KMS-11 (cell line): ENCODE results near the gene SUGCT.

Experiments
- H2AFZ ChIP-seq: fragments of 200-600 bp; sonication (generic); 2 replicates; pipeline ENCODE4 v1.6.1; 2016; ENCODE audit warnings: antibody characterized with exemption, mixed run types, low read depth
- H3K27ac ChIP-seq: fragments of 200-600 bp; sonication (generic); 2 replicates; pipeline ENCODE4 v1.6.1; 2016; ENCODE audit warnings: mild to moderate bottlenecking, mixed run types
- H3K27me3 ChIP-seq: fragments of 200-600 bp; sonication (generic); 2 replicates; pipeline ENCODE4 v1.6.1; 2017; ENCODE audit warnings: mild to moderate bottlenecking, low read depth, mixed run types, moderate library complexity; ENCODE audit not compliant: insufficient read depth
- H3K36me3 ChIP-seq: fragments of 200-600 bp; sonication (generic); 2 replicates; pipeline ENCODE4 v1.6.1; 2017; ENCODE audit warnings: mild to moderate bottlenecking, mixed run types; ENCODE audit not compliant: insufficient read depth
- H3K4me1 ChIP-seq: fragments of 200-600 bp; sonication (generic); 2 replicates; pipeline ENCODE4 v1.6.1; 2016; ENCODE audit warnings: mild to moderate bottlenecking, low read depth, mixed run types; ENCODE audit not compliant: poor library complexity, severe bottlenecking
- H3K4me2 ChIP-seq: fragments of 200-600 bp; sonication (generic); 2 replicates; pipeline ENCODE4 v1.7.0; 2016; ENCODE audit warnings: mild to moderate bottlenecking, mixed run types
- H3K4me3 ChIP-seq: fragments of 200-600 bp; sonication (generic); IDR thresholded peaks from 2 replicates; pipeline ENCODE4 v1.6.1; 2017; ENCODE audit warnings: low read depth, low read length, mixed read lengths; ENCODE audit not compliant: insufficient read depth
- H3K79me2 ChIP-seq: fragments of 200-600 bp; sonication (generic); 2 replicates; pipeline ENCODE4 v1.6.1; 2016; ENCODE audit warnings: low read depth, mixed run types; ENCODE audit not compliant: insufficient read depth
- H3K9ac ChIP-seq: fragments of 200-600 bp; sonication (generic); 2 replicates; pipeline ENCODE4 v1.6.1; 2016; ENCODE audit warnings: mild to moderate bottlenecking, mixed run types
- H4K20me1 ChIP-seq: fragments of 200-600 bp; sonication (generic); 2 replicates; pipeline ENCODE4 v1.6.1; 2016; ENCODE audit warnings: mild to moderate bottlenecking, mixed run types; ENCODE audit not compliant: insufficient read depth
- CTCF ChIP-seq: fragments of 200-600 bp; sonication (generic); conservative IDR thresholded peaks from 2 replicates; pipeline ENCODE4 v1.6.1; 2017; ENCODE audit warnings: low read depth, mild to moderate bottlenecking, antibody characterized with exemption, low read length, moderate library complexity, mixed read lengths

SUGCT gene

GRCh38 chr7:40885503-40885902 lies 750.7 kb downstream of the SUGCT start:
- no peak overlapping the region for H3K4me3 ChIP-seq
- H3K79me2 ChIP-seq, result no peaks in the 10 kb centered on the region
- H3K9ac ChIP-seq, result no peak overlapping the region
- no peaks in the 10 kb centered on the region for H3K36me3 ChIP-seq
- H3K27ac ChIP-seq, result no peak overlapping the region
- H3K4me2 ChIP-seq, result no peak overlapping the region
- no peaks in the 10 kb centered on the region for H4K20me1 ChIP-seq
- H3K27me3 ChIP-seq, result no peaks in the 10 kb centered on the region
- TF ChIP-seq CTCF, result no peak
- H2AFZ ChIP-seq, result no peak overlapping the region
- no peaks in the 10 kb centered on the region for H3K4me1 ChIP-seq

GRCh38 chr7:40887099-40887498 lies 752.3 kb downstream of the SUGCT start:
- H3K9ac ChIP-seq, result no peak overlapping the region
- H3K4me3 ChIP-seq, result no peak overlapping the region
- no peak for TF ChIP-seq CTCF
- H3K4me2 ChIP-seq, result no peak overlapping the region
- no peaks in the 10 kb centered on the region for H3K79me2 ChIP-seq
- no peaks in the 10 kb centered on the region for H3K4me1 ChIP-seq
- H3K36me3 ChIP-seq, result no peaks in the 10 kb centered on the region
- no peak overlapping the region for H3K27ac ChIP-seq
- H2AFZ ChIP-seq, result no peak overlapping the region
- H4K20me1 ChIP-seq, result no peaks in the 10 kb centered on the region
- no peaks in the 10 kb centered on the region for H3K27me3 ChIP-seq

GRCh38 chr7:40888499-40888898 lies 753.7 kb downstream of the SUGCT start:
- Histone ChIP-seq H3K79me2 (no peaks in the 10 kb centered on the region), H3K4me3 (no peak overlapping the region), H3K9ac (no peak overlapping the region), H3K4me2 (no peak overlapping the region), H2AFZ (no peak overlapping the region), H3K4me1 (no peaks in the 10 kb centered on the region), H3K27ac (no peak overlapping the region), H3K27me3 (no peaks in the 10 kb centered on the region), H3K36me3 (no peaks in the 10 kb centered on the region), H4K20me1 (no peaks in the 10 kb centered on the region)
- TF ChIP-seq CTCF, result no peak

GRCh38 chr7:40889099-40889498 lies 754.3 kb downstream of the SUGCT start:
- no peak overlapping the region for H3K9ac ChIP-seq
- H3K27ac ChIP-seq, result no peak overlapping the region
- H3K4me3 ChIP-seq, result no peak overlapping the region
- no peaks in the 10 kb centered on the region for H3K27me3 ChIP-seq
- H3K79me2 ChIP-seq, result no peaks in the 10 kb centered on the region
- no peak overlapping the region for H3K4me2 ChIP-seq
- H2AFZ ChIP-seq, result no peak overlapping the region
- H4K20me1 ChIP-seq, result no peaks in the 10 kb centered on the region
- no peaks in the 10 kb centered on the region for H3K4me1 ChIP-seq
- TF ChIP-seq CTCF, result no peak
- H3K36me3 ChIP-seq, result no peaks in the 10 kb centered on the region

- Histone ChIP-seq H3K9ac (no peak overlapping the region), H3K27ac (no peak overlapping the region), H3K4me2 (no peak overlapping the region), H3K79me2 (no peaks in the 10 kb centered on the region), H2AFZ (no peak overlapping the region), H3K27me3 (no peaks in the 10 kb centered on the region), H4K20me1 (no peaks in the 10 kb centered on the region), H3K36me3 (no peaks in the 10 kb centered on the region), H3K4me3 (no peak overlapping the region), H3K4me1 (no peaks in the 10 kb centered on the region)
- TF ChIP-seq CTCF, result no peak
Measured at GRCh38 chr7:40889539-40889938, 754.7 kb downstream of the SUGCT start.
